Left forelimb (tissue), 1 donor: Measurements from ENCODE around the gene SYNE1.

Source experiments
- DNase-seq: peaks from one replicate; pipeline ENCODE4 v3.0.0-alpha.2; 2018; ENCODE audit warnings: low spot score

Gene SYNE1

GRCh38 chr6:152233547-152234320 is 403.4 kb downstream of the SYNE1 start:
- no peak for DNase-seq

GRCh38 chr6:152232501-152233151 is 404.5 kb downstream of the SYNE1 start:
- no peak for DNase-seq

GRCh38 chr6:152229330-152229729 is 407.8 kb downstream of the SYNE1 start:
- DNase-seq = no peak

DNA sequence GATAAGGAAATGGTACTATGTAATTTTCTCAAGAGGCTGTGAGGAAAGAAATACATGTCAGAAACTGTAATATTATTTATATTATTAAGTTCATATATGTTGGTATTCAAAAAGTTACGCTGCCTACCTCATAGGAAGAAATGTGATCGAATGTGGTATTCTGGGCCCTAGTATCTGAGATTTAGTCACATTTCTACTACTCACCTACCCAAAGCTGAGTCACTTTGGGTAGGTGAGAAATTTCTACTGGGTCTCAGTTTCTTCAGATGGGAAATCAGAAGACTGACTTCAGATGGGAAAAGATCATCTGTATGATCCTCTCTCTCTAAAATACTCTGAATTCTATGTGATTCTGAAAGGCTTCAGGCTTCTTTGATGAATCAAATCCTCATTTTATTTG is 411.0 kb downstream of the SYNE1 start:
- DNase-seq = no peak

DNA sequence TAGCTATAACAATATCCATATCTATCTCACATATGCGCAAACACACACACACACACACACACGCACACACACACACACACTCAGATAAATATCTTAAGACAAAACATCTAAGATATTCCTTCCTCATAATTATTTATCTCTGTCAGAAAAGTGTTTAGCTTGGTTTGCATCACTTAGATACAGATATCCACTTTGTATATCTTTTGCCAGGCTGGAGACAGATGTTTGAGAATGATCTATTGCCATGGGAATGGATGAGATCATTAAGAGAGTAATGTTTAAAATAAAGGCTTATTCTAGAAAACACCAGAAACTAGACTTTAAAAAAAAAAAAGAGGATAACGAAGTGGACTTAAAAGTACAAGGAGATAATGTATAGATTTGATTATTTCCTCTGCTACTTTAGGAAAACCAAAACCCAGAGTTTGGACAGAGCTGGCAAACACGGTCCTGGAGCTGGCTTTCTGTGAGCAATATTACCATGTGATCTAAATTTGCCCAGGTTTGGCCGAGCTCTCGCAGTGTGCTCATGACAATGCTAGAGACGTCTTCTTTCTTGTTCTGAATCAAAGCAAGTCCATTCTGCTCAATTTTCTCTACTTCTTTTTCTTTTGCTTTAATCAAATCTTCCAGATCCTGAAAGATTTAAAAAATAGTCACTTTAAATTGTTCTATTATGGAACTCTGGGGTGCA is 411.8 kb downstream of the SYNE1 start:
- DNase-seq = no peak

DNA sequence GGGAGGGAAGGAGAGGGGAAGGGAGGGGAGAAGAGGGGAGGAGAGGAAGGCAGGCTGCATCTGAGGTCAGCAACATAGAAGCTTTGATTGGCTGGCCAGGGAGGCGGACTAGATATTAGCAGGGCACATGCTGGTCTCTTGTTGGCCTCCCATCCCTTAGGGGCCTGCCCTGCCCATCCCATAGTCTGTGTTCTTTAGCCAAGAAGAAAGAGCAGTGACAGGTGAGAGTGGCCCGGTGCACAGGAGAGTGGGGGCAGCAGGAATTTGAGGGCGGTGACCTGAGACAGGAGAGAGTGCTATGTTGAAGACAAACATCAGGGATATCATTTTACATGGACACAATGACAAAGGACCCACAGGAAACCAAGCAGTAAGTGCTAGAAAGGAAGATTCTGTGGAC is 413.5 kb downstream of the SYNE1 start:
- DNase-seq = no peak

DNA sequence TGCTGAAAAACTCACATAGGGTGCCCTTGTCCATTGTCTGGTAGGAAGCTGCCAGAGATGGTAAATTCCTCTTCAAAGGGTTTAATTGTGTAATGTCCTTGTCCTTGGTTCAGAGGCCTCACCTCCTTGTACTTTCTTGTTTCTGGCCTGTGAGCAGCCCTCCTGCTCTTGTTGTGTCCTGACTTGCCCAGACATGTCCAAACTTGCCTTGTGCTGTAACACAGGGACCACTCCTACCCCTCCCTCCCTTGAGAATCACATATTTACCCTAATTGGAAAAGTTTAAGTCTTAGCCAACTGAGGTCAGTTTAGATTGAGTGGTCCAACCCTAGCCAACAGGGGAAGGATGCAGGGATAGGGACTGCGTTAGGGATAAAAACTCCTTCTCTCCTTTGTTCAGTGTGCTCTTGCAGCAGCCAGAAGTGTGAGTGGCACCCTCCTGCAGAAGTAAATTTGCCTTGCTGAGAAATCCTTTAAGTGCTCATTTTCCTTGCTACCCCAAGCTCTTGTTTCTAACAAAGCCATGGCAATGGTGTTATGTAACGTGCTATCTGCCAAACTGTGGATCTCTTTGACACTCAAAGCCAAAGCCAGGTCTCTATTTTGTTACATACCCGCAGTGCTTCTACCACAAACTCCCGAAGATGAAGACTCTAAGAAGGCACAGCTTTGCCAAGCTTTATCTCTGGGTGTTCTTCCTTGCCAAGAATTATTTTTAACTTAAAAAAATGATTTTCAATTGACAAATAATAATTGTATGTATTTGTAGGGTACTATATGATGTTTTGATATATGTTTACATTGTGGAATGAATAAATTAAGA is 415.1 kb downstream of the SYNE1 start:
- no peak for DNase-seq

DNA sequence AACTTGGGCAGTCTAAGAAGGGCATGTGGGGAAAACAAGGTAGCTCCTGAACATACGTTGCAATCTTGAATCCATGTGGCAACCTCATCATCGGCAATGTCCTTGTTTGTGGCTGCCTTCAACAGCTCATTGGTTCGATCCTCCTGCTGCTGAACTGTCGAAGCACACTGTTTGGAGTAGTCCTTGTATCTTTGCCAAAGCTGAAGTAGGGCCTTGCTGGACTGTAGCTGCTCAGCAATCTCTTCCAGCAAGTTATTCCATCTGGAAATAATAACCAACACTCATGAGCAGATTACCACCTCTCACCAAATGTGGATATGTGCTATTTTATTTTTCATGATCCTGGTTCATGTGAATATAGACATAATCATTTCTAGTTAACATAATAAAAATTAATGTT is 416.4 kb downstream of the SYNE1 start:
- DNase-seq = no peak

DNA sequence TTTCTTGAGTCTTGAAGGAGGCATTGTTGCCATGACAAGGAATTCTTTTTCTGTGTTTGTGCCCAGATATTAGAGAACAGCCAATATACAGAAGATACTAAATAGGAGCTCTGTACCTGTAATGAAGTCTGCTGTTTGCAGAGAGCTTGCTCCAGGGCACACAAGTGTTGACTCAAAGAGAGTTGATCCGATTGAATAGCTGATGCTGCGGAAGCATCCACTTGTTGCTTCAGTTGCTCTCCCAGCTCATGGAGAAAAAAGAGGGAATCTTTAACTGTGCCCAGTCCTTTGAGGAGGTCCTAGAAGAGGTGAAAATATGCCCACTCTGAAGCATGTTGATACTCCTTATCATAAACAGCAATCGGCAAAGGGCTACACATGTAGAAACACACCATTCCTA is 418.3 kb downstream of the SYNE1 start:
- DNase-seq = no peak

GRCh38 chr6:152212437-152212836 is 424.7 kb downstream of the SYNE1 start:
- DNase-seq = no peak

GRCh38 chr6:152209211-152209610 is 428.0 kb downstream of the SYNE1 start:
- no peak for DNase-seq

- no peak for DNase-seq
Measured at GRCh38 chr6:152207915-152208714, 429.0 kb downstream of the SYNE1 start.

DNA sequence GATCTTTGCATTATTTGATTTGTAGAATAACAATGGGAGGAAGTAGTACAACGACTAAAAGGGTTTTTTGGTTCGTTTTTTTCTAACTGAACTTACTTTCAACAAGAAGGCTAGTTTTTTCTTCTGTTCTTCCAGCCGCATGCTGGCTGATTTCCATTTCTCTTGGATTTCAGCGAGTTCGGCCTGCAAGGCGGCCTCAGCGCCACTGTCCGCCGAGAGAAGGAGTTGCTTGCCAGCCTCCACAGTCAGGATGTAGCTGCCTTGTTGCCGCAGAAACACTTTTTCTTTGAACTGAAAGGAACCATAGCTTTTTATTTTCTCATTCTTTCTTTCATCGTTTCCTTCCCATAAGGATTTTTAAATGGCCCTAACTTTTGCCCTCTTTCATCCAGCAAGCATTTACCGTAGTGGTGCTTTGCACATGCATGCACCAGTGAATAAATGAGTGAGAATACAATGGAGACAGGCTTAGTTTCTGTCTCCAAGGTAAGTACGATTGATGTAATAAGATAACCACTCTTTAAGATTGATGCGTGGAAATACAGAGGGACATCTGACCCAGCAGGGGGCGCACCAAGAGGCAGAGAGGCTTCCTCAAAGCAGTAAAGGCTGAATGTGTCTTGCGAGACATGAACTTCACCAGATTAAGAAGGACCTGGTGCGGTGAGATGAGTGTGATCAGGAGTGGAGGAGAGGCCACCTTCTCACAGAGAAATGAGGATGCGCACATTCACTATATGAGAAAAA is 430.9 kb downstream of the SYNE1 start:
- no peak for DNase-seq

GRCh38 chr6:152204591-152204990 is 432.6 kb downstream of the SYNE1 start:
- DNase-seq = no peak

DNA sequence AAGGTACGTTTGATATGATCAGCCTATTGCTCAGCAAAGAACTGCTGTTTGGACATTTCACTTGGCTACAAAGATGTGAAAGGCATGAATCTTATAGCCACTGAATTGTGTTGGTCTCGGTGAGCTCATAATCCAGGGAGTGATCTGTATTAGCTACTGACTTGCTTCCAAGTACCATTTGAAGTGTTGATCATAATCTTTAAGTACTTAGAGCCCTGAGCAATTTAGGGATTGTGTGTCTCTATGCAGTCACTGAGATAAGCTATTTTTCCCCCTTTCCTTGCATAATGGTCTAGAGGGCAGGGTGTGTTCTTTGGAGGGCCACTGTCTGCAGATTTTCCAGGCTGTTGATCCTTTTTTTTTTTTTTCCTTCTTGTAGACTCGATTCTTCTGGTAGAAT is 436.0 kb downstream of the SYNE1 start:
- no peak for DNase-seq

GRCh38 chr6:152195896-152196295 is 441.3 kb downstream of the SYNE1 start:
- DNase-seq = no peak

DNA sequence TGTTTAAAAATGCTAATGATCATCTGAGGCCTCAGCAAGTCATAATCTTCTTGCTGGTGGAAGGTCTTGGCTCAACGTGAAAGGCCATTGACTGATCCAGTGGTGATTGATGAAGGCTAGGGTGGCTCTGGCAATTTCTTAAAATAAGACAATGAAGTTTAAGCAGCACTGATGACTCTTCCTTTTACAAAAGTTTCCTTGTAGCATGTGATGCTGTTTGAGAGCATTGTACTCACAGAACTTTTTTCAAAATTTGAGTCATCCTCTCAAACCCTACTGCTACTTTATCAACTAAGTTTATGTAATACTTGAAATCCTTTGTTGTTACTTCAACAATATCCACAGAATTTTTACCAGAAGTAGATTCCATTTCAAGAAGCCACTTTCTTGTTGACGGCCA is 447.4 kb downstream of the SYNE1 start:
- no peak for DNase-seq

DNA sequence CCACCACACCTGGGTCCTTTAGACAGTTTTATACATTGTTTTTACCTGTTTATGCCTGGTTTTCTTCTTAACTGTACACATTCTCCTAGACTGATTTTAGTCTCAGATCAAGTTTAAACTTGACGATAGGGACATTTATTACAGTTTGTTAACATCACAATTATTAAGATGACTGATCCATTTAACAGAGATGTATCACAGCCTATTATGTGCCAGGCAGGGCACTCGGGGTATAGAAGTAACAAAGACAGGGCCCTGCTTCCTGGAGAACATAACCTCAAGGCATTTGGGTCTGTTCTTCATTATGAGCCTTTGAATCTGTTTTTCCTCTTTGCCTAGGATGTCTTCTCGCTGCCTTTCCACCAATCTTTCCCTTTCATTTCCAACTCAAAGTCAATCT is 449.2 kb downstream of the SYNE1 start:
- DNase-seq = no peak

GRCh38 chr6:152186840-152187239 is 450.3 kb downstream of the SYNE1 start:
- no peak for DNase-seq

DNA sequence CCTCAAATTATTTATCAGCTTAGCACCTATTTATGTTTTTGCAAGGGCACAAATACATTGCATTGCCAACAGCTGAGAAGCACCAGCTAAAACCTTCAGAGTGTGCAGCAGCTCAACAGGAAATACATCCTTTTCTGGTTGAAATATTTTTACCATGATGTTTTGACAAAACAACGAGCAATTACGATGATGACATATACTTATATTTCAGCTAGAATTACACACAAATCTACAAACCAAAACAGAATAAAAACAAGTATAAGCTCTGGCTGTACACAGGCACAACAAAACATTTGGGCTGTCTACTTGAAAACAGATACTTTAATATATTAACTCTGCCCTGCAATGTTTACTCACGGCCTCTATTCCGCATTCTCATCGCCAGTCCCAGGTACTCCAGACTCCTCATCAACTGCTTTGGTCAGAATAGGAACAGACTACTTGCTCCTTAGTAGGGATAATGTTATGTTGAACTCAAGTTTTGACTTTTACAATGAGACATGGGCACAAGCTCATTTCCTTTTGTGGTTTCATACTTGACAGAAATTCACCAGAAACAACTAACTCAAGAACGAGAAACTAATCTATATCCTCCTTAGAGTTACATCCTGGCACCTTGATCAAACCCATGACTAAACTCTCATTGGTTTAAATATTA is 452.1 kb downstream of the SYNE1 start:
- DNase-seq = no peak
